HepG2 (cell line): ENCODE measurements around the gene OR7G1. TPM values are rescaled to one million over a fixed set of nuclear protein-coding genes. Genes with fewer than 3 reads are reported as not detected.

Experiments
- ATAC-seq: fragments of 200-7000 bp; cut with Tn5 transposase; 3 replicates; pipeline ENCODE4 v1.9.1; 2020; ENCODE audit warnings: mild to moderate bottlenecking, moderate library complexity
- BruUV-seq: library from RNA; stranded (reverse); fragments of 400-500 nt; replicated peaks from 2 replicates; lab custom pipeline; 2021; lab: Mats Ljungman, UMichigan
- CTCF ChIA-PET: fragments of 300-600 bp; formaldehyde crosslinking; extraction: SDS; loops from one replicate; lab custom pipeline; 2021; ENCODE audit warnings: low total read pairs, inconsistent platforms, low intra/inter-chr PET ratio; lab: Yijun Ruan, JAX
- POLR2A ChIA-PET: fragments of 350-600 bp; sonication (Branson Sonifier 250); formaldehyde crosslinking; loops from one replicate; lab custom pipeline; 2020; ENCODE audit warnings: antibody characterized with exemption, inconsistent platforms; lab: Yijun Ruan, JAX
- DNase-seq: peaks from one replicate; pipeline ENCODE4 v3.0.0-alpha.2; 2015; ENCODE audit warnings: low spot score
- FAIRE-seq: peaks from 3 replicates; lab custom pipeline; 2011; peaks lifted over from hg19 to GRCh38; lab: Jason Lieb, UNC
- H2AFZ ChIP-seq: one replicate; pipeline ENCODE4 v1.6.1; 2011; ENCODE audit warnings: low read length, inconsistent platforms
- H3K27ac ChIP-seq: fragments of 300-600 bp; 3 replicates; pipeline ENCODE4 v1.8.0; 2011; ENCODE audit warnings: mixed run types, mild to moderate bottlenecking, mixed read lengths, low read length, inconsistent platforms; ENCODE audit not compliant: insufficient read depth; ENCODE audit errors: extremely low read length
- H3K27me3 ChIP-seq, 2 experiments: fragments of 200-600 bp in 1 of 2; 2 replicates in 1 of 2; 3 replicates in 1 of 2; pipeline versions ENCODE4 v1.6.0 to v1.8.0; 2011; ENCODE audit warnings: low read length in 2 of 2, mild to moderate bottlenecking in 2 of 2, moderate library complexity in 2 of 2, inconsistent platforms in 1 of 2; ENCODE audit not compliant: insufficient read depth in 2 of 2, control insufficient read depth in 1 of 2
- H3K36me3 ChIP-seq, 2 experiments: fragments of 200-600 bp in 1 of 2; replicated peaks in 1 of 2; 2 replicates in 1 of 2; 3 replicates in 1 of 2; pipeline versions ENCODE4 v1.5.1 to v1.8.0; 2011; ENCODE audit warnings: low read length in 2 of 2, inconsistent platforms in 1 of 2; ENCODE audit not compliant: insufficient read depth in 2 of 2, control insufficient read depth in 1 of 2
- H3K4me1 ChIP-seq: 2 replicates; pipeline ENCODE4 v1.5.1; 2012; ENCODE audit warnings: low read length, inconsistent platforms; ENCODE audit not compliant: insufficient read depth
- H3K4me2 ChIP-seq: 2 replicates; pipeline ENCODE4 v1.6.0; 2011; ENCODE audit warnings: low read depth, low read length, inconsistent platforms
- H3K4me3 ChIP-seq, 3 experiments: fragments of 200-600 bp in 1 of 3; sonication (generic), shearing (Covaris generic) in 1 of 3; replicated peaks in 1 of 3; 2 replicates each; pipeline ENCODE4 v1.5.1; 2011 to 2016; ENCODE audit warnings: low read length in 3 of 3, inconsistent platforms in 2 of 3, low read depth in 2 of 3, mild to moderate bottlenecking in 2 of 3, control low read depth in 1 of 3, mixed read lengths in 1 of 3; ENCODE audit not compliant: insufficient read depth in 1 of 3
- H3K79me2 ChIP-seq: one replicate; pipeline ENCODE4 v1.6.1; 2011; ENCODE audit warnings: low read length, inconsistent platforms; ENCODE audit not compliant: insufficient read depth
- H3K9ac ChIP-seq: 2 replicates; pipeline ENCODE4 v1.6.0; 2011; ENCODE audit warnings: mild to moderate bottlenecking, low read depth, low read length, inconsistent platforms; ENCODE audit not compliant: insufficient read depth
- H3K9me3 ChIP-seq: 2 replicates; pipeline ENCODE4 v1.5.1; 2012; ENCODE audit warnings: mild to moderate bottlenecking, low read length
- H4K20me1 ChIP-seq: 2 replicates; pipeline ENCODE4 v1.6.0; 2011; ENCODE audit warnings: inconsistent platforms, mild to moderate bottlenecking, low read length, moderate library complexity; ENCODE audit not compliant: insufficient read depth
- ARNT2 ChIP-seq: sonication (generic); formaldehyde crosslinking; IDR thresholded peaks from 2 replicates; pipeline ENCODE4 v1.8.0; 2022; ENCODE audit warnings: mild to moderate bottlenecking, low read depth, missing genetic modification reagents, moderate library complexity
- KLF12 ChIP-seq: sonication (generic); formaldehyde crosslinking; IDR thresholded peaks from 2 replicates; pipeline ENCODE4 v1.4.0; 2020; ENCODE audit warnings: missing genetic modification reagents, borderline replicate concordance
- LBX2 ChIP-seq: sonication (generic); formaldehyde crosslinking; IDR thresholded peaks from 2 replicates; pipeline ENCODE4 v1.5.0; 2020; ENCODE audit warnings: missing genetic modification reagents, mild to moderate bottlenecking, borderline replicate concordance
- NFYB ChIP-seq: sonication (generic); formaldehyde crosslinking; IDR thresholded peaks from 2 replicates; pipeline ENCODE4 v1.4.0; 2020; ENCODE audit warnings: missing genetic modification reagents
- NFYC ChIP-seq: IDR thresholded peaks from 2 replicates; pipeline ENCODE4 v1.6.1; 2016; ENCODE audit warnings: missing genetic modification reagents, missing compliant biosample characterization
- RERE ChIP-seq: IDR thresholded peaks from 2 replicates; pipeline ENCODE4 v1.6.1; 2016; ENCODE audit warnings: low read depth, missing genetic modification reagents, missing compliant biosample characterization
- SMC3 ChIP-seq: IDR thresholded peaks from 2 replicates; pipeline ENCODE4 v1.6.1; 2011; ENCODE audit warnings: low read length, improper control_type of control experiment
- ZNF143 ChIP-seq: sonication (generic); formaldehyde crosslinking; IDR thresholded peaks from 2 replicates; pipeline ENCODE4 v1.4.0; 2020; ENCODE audit warnings: missing genetic modification reagents
- ZNF670 ChIP-seq: sonication (generic); formaldehyde crosslinking; IDR thresholded peaks from 2 replicates; pipeline ENCODE4 v1.8.0; 2022; ENCODE audit warnings: mild to moderate bottlenecking, missing genetic modification reagents, borderline replicate concordance
- ZNF674 ChIP-seq: sonication (generic); formaldehyde crosslinking; IDR thresholded peaks from 2 replicates; pipeline ENCODE4 v1.5.0; 2020; ENCODE audit warnings: low read depth, mild to moderate bottlenecking, missing genetic modification reagents
- WGBS: methylation state at CpG from one replicate; pipeline ENCODE4 v1.1.6; 2017; ENCODE audit warnings: low lambda C conversion rate; 5-methylcytosine and 5-hydroxymethylcytosine counted together
- in situ Hi-C: cut with HindIII; loops from 2 replicates; pipeline ENCODE4 v1.10.0; 2017; ENCODE audit warnings: low pct_unique_long_range_greater_than_20kb; ENCODE audit not compliant: extremely low pct_ligation_motif_present
- intact Hi-C: fragments of 100-400 bp; cut with micrococcal nuclease; formaldehyde crosslinking; loops from one replicate; pipeline ENCODE4 v1.10.0; 2022; ENCODE audit not compliant: unreplicated experiment
- polyA plus RNA-seq, 8 experiments: library from polyadenylated mRNA; depleted of rRNA in 3 of 8; stranded (reverse) in 7 of 8; unstranded in 1 of 8; fragments of >200 nt; fragmentation: Illumina TruSeq in 4 of 8; extraction: Trizol in 4 of 8; gene quantifications; 2 replicates each; pipeline versions ENCODE4 v1.2.1 to v1.2.3, GENCODE V29; 2011 to 2016; ENCODE audit warnings: low read depth in 4 of 8, missing spikeins in 1 of 8, mixed read lengths in 1 of 8; ENCODE audit not compliant: insufficient read depth in 1 of 8
- total RNA-seq, 5 experiments: library from RNA; depleted of rRNA; stranded (reverse); fragments of >200 nt; fragmentation: Illumina TruSeq; extraction: Trizol; gene quantifications; 2 replicates each; pipeline ENCODE4 v1.2.3, GENCODE V29; 2016; ENCODE audit warnings: low read depth in 1 of 5
- TF ChIP-seq, protein P1 (sequence below): sonication (generic); formaldehyde crosslinking; IDR thresholded peaks from 2 replicates; pipeline ENCODE4 v1.5.0; 2020; ENCODE audit warnings: missing genetic modification reagents, mild to moderate bottlenecking, borderline replicate concordance
- TF ChIP-seq, protein P2 (sequence below): IDR thresholded peaks from 2 replicates; pipeline ENCODE4 v1.6.1; 2016; ENCODE audit warnings: missing compliant biosample characterization, missing genetic modification reagents, borderline replicate concordance
- TF ChIP-seq, protein P3 (sequence below): sonication (generic); formaldehyde crosslinking; IDR thresholded peaks from 2 replicates; pipeline ENCODE4 v1.8.1; 2023; ENCODE audit warnings: mild to moderate bottlenecking, missing genetic modification reagents, borderline replicate concordance

OR7G1 gene
- total and polyA plus RNA-seq, 2 of the 13 experiments (the other 11 are each of a cell fraction or from before 2014, with no cell fraction given): not detected

DNA sequence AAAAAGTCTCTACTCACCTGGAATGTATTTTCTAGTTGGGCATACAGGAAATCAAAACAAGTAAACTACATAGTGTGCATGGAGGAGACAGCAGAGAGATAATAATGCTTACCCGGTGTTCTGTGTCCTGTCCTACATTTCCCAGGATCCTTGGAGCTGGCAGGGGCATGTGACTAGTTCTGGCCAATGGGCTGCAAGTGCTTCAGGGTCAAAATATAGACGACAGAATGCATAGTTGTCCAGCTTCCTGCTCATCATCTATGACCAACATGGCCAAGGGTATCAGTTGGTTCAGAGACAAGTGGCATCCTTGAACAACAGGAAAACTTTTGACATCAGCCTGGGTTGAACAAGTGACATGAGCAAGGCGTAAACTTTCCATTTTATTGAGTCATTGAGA, 33.1 kb upstream of the OR7G1 start:
- Histone ChIP-seq H3K27me3 (no peaks in the 10 kb centered on the region), H3K79me2 (peaks cover 92% of the 10 kb centered on the region), H3K4me3 (no peak overlapping the region), H4K20me1 (peaks cover 12% of the 10 kb centered on the region; the same call in 1 of the 2 replicates), H3K9ac (no peak overlapping the region), H3K4me1 (no peaks in the 10 kb centered on the region), H2AFZ (no peak overlapping the region), H3K4me2 (no peak overlapping the region), H3K9me3 (peaks cover 53% of the 10 kb centered on the region), H3K27ac (no peak overlapping the region), H3K36me3 (peaks cover 9 to 52% of the 10 kb centered on the region in 2 experiments)
- intact Hi-C loops: no loop called here
- no TSS peak for BruUV-seq
- in situ Hi-C loops: loop anchor here (25.0 kb wide), 1 partner anchor 639 kb away; no protein-coding TSS in a partner anchor
- DNase-seq (no peak), FAIRE-seq (no peak), ATAC-seq (no peak)
- ChIA-PET CTCF (no interaction called here), POLR2A (no interaction called here)
- WGBS: 93% methylated on average over 3 of the region's 3 CpGs
- TF ChIP-seq ARNT2 (CRISPR knock-in tag) (no peak), LBX2 (CRISPR knock-in tag) (no peak), NFYC (CRISPR knock-in tag) (peak; percentile 27; the same call in 1 of the 2 replicates), SMC3 (no peak), ZNF143 (CRISPR knock-in tag) (peak; percentile 38; the same call in 1 of the 2 replicates), NFYB (CRISPR knock-in tag) (peak; percentile 69), KLF12 (CRISPR knock-in tag) (no peak), ZNF670 (CRISPR knock-in tag) (no peak), RERE (CRISPR knock-in tag) (no peak), ZNF674 (no peak)
- TF ChIP-seq, protein P1, sequence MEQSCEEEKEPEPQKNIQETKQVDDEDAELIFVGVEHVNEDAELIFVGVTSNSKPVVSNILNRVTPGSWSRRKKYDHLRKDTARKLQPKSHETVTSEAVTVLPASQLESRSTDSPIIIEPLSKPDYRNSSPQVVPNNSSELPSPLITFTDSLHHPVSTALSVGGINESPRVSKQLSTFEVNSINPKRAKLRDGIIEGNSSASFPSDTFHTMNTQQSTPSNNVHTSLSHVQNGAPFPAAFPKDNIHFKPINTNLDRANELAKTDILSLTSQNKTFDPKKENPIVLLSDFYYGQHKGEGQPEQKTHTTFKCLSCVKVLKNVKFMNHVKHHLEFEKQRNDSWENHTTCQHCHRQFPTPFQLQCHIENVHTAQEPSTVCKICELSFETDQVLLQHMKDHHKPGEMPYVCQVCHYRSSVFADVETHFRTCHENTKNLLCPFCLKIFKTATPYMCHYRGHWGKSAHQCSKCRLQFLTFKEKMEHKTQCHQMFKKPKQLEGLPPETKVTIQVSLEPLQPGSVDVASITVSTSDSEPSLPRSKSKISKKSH (CRISPR knock-in tag): no peak
- TF ChIP-seq, protein P2, sequence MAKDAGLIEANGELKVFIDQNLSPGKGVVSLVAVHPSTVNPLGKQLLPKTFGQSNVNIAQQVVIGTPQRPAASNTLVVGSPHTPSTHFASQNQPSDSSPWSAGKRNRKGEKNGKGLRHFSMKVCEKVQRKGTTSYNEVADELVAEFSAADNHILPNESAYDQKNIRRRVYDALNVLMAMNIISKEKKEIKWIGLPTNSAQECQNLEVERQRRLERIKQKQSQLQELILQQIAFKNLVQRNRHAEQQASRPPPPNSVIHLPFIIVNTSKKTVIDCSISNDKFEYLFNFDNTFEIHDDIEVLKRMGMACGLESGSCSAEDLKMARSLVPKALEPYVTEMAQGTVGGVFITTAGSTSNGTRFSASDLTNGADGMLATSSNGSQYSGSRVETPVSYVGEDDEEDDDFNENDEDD (CRISPR knock-in tag): no peak
- TF ChIP-seq, protein P3, sequence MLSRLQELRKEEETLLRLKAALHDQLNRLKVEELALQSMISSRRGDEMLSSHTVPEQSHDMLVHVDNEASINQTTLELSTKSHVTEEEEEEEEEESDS (CRISPR knock-in tag): no peak
